Skeletal muscle tissue (tissue), 4 donors: Measurements from ENCODE around the gene ESX1. TPM values are rescaled to one million over a fixed set of nuclear protein-coding genes. Genes with fewer than 3 reads are reported as not detected.
"Not testable (repeated sequence)": the region's sequence is repeated elsewhere in the genome, so short reads cannot be mapped to it uniquely, and the experiment has no call there.

Experiments used
- H3K27ac ChIP-seq: one replicate; pipeline ENCODE4 v1.7.0; 2013; ENCODE audit warnings: mild to moderate bottlenecking, low read depth, low read length, inconsistent platforms
- H3K27me3 ChIP-seq, 3 donors: one replicate each; pipeline ENCODE4 v1.7.0; 2013; ENCODE audit warnings: low read length in 3 of 3; ENCODE audit not compliant: control insufficient read depth in 3 of 3, insufficient read depth in 3 of 3
- H3K36me3 ChIP-seq, 3 donors: one replicate each; pipeline ENCODE4 v1.7.0; 2013; ENCODE audit warnings: low read length in 3 of 3; ENCODE audit not compliant: control insufficient read depth in 3 of 3, insufficient read depth in 3 of 3
- H3K4me1 ChIP-seq, 3 donors: one replicate each; pipeline ENCODE4 v1.7.0; 2013; ENCODE audit warnings: low read length in 3 of 3, mild to moderate bottlenecking in 3 of 3; ENCODE audit not compliant: control insufficient read depth in 3 of 3, insufficient read depth in 3 of 3
- H3K4me3 ChIP-seq, 3 donors: one replicate each; pipeline ENCODE4 v1.7.0; 2013; ENCODE audit warnings: low read length in 3 of 3
- H3K9ac ChIP-seq, 3 donors: one replicate each; pipeline ENCODE4 v1.7.0; 2013; ENCODE audit warnings: low read length in 3 of 3, mild to moderate bottlenecking in 3 of 3, moderate library complexity in 2 of 3, low read depth in 1 of 3
- H3K9me3 ChIP-seq, 3 donors: one replicate each; pipeline ENCODE4 v1.7.0; 2013; ENCODE audit warnings: low read length in 3 of 3; ENCODE audit not compliant: control insufficient read depth in 3 of 3
- total RNA-seq: library from RNA; depleted of rRNA; stranded (reverse); fragments of >200 nt; gene quantifications from one replicate; pipeline ENCODE4 v1.2.3, GENCODE V29; 2014
- donor health status: Osteomylitis.

ESX1 gene
- total RNA-seq, 1 donor from 2014 or later = not detected

GRCh38 chrX:104270212-104270611 is 15.5 kb upstream of the ESX1 start:
- peaks cover 0 to 2% (median 0%) of the 10 kb centered on the region in 3 donors for H3K4me1 ChIP-seq
- H3K36me3 ChIP-seq = no peaks in the 10 kb centered on the region
- no peaks in the 10 kb centered on the region for H3K9me3 ChIP-seq
- no peak overlapping the region for H3K9ac ChIP-seq
- no peak overlapping the region for H3K27ac ChIP-seq
- no peak overlapping the region for H3K4me3 ChIP-seq
- peaks cover 0 to 6% (median 0%) of the 10 kb centered on the region in 3 donors for H3K27me3 ChIP-seq

GRCh38 chrX:104255465-104255864 is 732 bp upstream of the ESX1 start:
- Histone ChIP-seq H3K4me3 (no peak overlapping the region), H3K27me3 (peaks cover 9 to 45% (median 20%) of the 10 kb centered on the region in 3 donors), H3K27ac (no peak overlapping the region)

GRCh38 chrX:104253567-104254441 is 929 bp downstream of the ESX1 start:
- H3K4me1 ChIP-seq = peaks cover 2 to 7% (median 3%) of the 10 kb centered on the region in 3 donors
- no peak overlapping the region for H3K27ac ChIP-seq
- H3K4me3 ChIP-seq = peak overlapping the region in 1 of 3 donors; percentile 17
- H3K27me3 ChIP-seq = peaks cover 9 to 45% (median 20%) of the 10 kb centered on the region in 3 donors
- H3K9me3 ChIP-seq = no peaks in the 10 kb centered on the region
- H3K36me3 ChIP-seq = no peaks in the 10 kb centered on the region
- H3K9ac ChIP-seq = no peak overlapping the region

More at GRCh38 chrX:104255465-104255864, 732 bp upstream of the ESX1 start:
- H3K36me3 ChIP-seq = no peaks in the 10 kb centered on the region
- peaks cover 2 to 7% (median 3%) of the 10 kb centered on the region in 3 donors for H3K4me1 ChIP-seq
- no peaks in the 10 kb centered on the region for H3K9me3 ChIP-seq
- no peak overlapping the region for H3K9ac ChIP-seq

GRCh38 chrX:104250470-104250869 is 4.3 kb downstream of the ESX1 start:
- Histone ChIP-seq H3K27ac (no peak overlapping the region), H3K4me1 (peaks cover 2 to 7% (median 3%) of the 10 kb centered on the region in 3 donors), H3K27me3 (peaks cover 9 to 30% (median 20%) of the 10 kb centered on the region in 3 donors), H3K9ac (no peak overlapping the region), H3K36me3 (no peaks in the 10 kb centered on the region), H3K4me3 (no peak overlapping the region), H3K9me3 (no peaks in the 10 kb centered on the region)

- H3K36me3 ChIP-seq, H3K4me1 ChIP-seq, H3K4me3 ChIP-seq, H3K9me3 ChIP-seq, H3K9ac ChIP-seq, H3K27ac ChIP-seq, H3K27me3 ChIP-seq: not testable (repeated sequence)
Measured at GRCh38 chrX:104230060-104230459, 24.7 kb downstream of the ESX1 start.

GRCh38 chrX:104211187-104211586 is 43.5 kb downstream of the ESX1 start:
- no peaks in the 10 kb centered on the region for H3K4me1 ChIP-seq
- no peaks in the 10 kb centered on the region for H3K9me3 ChIP-seq
- no peaks in the 10 kb centered on the region for H3K36me3 ChIP-seq
- H3K4me3 ChIP-seq = no peak overlapping the region
- H3K27me3 ChIP-seq = peaks cover 0 to 2% (median 0%) of the 10 kb centered on the region in 3 donors
- no peak overlapping the region for H3K27ac ChIP-seq
- H3K9ac ChIP-seq = no peak overlapping the region

- H3K9me3 ChIP-seq = no peaks in the 10 kb centered on the region
- H3K27ac ChIP-seq = no peak overlapping the region
- H3K4me1 ChIP-seq = no peaks in the 10 kb centered on the region
- no peak overlapping the region for H3K4me3 ChIP-seq
- no peaks in the 10 kb centered on the region for H3K27me3 ChIP-seq
- H3K36me3 ChIP-seq = no peaks in the 10 kb centered on the region
- H3K9ac ChIP-seq = no peak overlapping the region
Measured at GRCh38 chrX:104205548-104205947, 49.2 kb downstream of the ESX1 start.

Other genes starting within 250 kb of the ESX1 start
- gene H2BW1, start 241.2 kb downstream of the ESX1 start, total RNA-seq = not detected
- gene H2BW2, start 215.0 kb downstream of the ESX1 start, total RNA-seq = not detected
- gene TMSB15C, start 178.7 kb downstream of the ESX1 start, total RNA-seq = 7.8 TPM
- 0.52 TPM for gene ZCCHC18, start 142.4 kb downstream of the ESX1 start, total RNA-seq
- 10.4 TPM for gene SLC25A53, start 97.9 kb downstream of the ESX1 start, total RNA-seq
- 14.6 TPM for gene FAM199X, start 88.5 kb downstream of the ESX1 start, total RNA-seq